ENCODE data around the gene ZNF555.
"Not testable (repeated sequence)": the region's sequence is repeated elsewhere in the genome, so short reads cannot be mapped to it uniquely, and the experiment has no call there.

The ZNF555 gene

GRCh38 chr19:2815923-2816322, 25.4 kb upstream of the ZNF555 start:
- H3K27ac ChIP-seq (ENCODE audit: low read depth, low read length) = no peak overlapping the region
- H3K9me3 ChIP-seq (ENCODE audit: insufficient read depth, low read depth, low read length) = no peaks in the 10 kb centered on the region
- H3K4me1 ChIP-seq (ENCODE audit: insufficient read depth, low read length) = no peaks in the 10 kb centered on the region
- H3K4me3 ChIP-seq (ENCODE audit: low read length) = no peak overlapping the region
- 91% methylated on average over 15 of the region's 15 CpGs for WGBS
- H3K36me3 ChIP-seq (ENCODE audit: insufficient read depth, low read length) = peaks cover 31% of the 10 kb centered on the region
- no peak overlapping the region for H3K9ac ChIP-seq (ENCODE audit: low read depth, low read length)
- no peaks in the 10 kb centered on the region for H3K27me3 ChIP-seq (ENCODE audit: insufficient read depth, low read length)

DNA sequence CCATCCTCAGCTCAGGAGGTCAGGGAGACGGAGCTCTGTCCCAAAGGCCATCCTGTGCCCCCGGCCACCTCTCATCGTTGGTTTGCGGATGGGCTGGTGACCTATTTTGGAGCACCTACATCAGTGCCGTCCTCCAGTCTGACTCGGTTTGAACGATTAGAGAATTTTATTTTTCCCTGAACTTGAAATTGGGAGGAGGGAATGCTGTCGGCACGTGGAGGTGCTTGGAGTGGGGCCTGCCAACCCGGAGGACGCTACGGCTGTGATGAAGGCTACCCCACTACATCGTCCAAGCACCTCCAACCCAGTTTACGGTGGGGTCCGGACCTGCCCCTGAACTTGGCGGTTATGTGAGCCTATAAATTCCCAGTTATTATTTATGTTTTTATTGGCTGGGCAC, 24.6 kb upstream of the ZNF555 start:
- 94% methylated on average over 16 of the region's 16 CpGs for WGBS
- H3K9ac ChIP-seq (ENCODE audit: low read depth, low read length) = no peak overlapping the region

GRCh38 chr19:2817237-2817829, 23.9 kb upstream of the ZNF555 start:
- not testable (repeated sequence) for H3K9me3 ChIP-seq (ENCODE audit: insufficient read depth, low read depth, low read length); H3K4me3 ChIP-seq (ENCODE audit: low read length); H3K9ac ChIP-seq (ENCODE audit: low read depth, low read length); H3K4me1 ChIP-seq (ENCODE audit: insufficient read depth, low read length); H3K27me3 ChIP-seq (ENCODE audit: insufficient read depth, low read length); H3K27ac ChIP-seq (ENCODE audit: low read depth, low read length)
- H3K36me3 ChIP-seq (ENCODE audit: insufficient read depth, low read length) = peaks cover 17% of the 10 kb centered on the region
- WGBS = 89% methylated on average over 22 of the region's 22 CpGs

More for the DNA sequence above, 24.6 kb upstream of the ZNF555 start:
- Histone ChIP-seq H3K27ac (ENCODE audit: low read depth, low read length) (no peak overlapping the region), H3K27me3 (ENCODE audit: insufficient read depth, low read length) (no peaks in the 10 kb centered on the region), H3K4me3 (ENCODE audit: low read length) (no peak overlapping the region), H3K4me1 (ENCODE audit: insufficient read depth, low read length) (no peaks in the 10 kb centered on the region), H3K9me3 (ENCODE audit: insufficient read depth, low read depth, low read length) (no peaks in the 10 kb centered on the region), H3K36me3 (ENCODE audit: insufficient read depth, low read length) (peaks cover 24% of the 10 kb centered on the region)

GRCh38 chr19:2819540-2820111, 21.6 kb upstream of the ZNF555 start, which contains the start of gene ZNF554:
Gene ZNF554, plus strand, starts transcription at chr19:2819868. Its CDS starts 204 bp downstream, at chr19:2820072.
- H3K4me3 ChIP-seq (ENCODE audit: low read length) = peak within 1 kb of the TSS; percentile 85
- H3K36me3 ChIP-seq (ENCODE audit: insufficient read depth, low read length) = peaks cover 2% of the 10 kb centered on the region; the same call in 1 of the 2 replicates
- H3K4me1 ChIP-seq (ENCODE audit: insufficient read depth, low read length) = no peaks in the 10 kb centered on the region
- no peaks in the 10 kb centered on the region for H3K9me3 ChIP-seq (ENCODE audit: insufficient read depth, low read depth, low read length)
- no peaks in the 10 kb centered on the region for H3K27me3 ChIP-seq (ENCODE audit: insufficient read depth, low read length)
- peak within 1 kb of the TSS; percentile 77 for H3K9ac ChIP-seq (ENCODE audit: low read depth, low read length)
- no peak within 1 kb of the TSS for H3K27ac ChIP-seq (ENCODE audit: low read depth, low read length)
- WGBS = under 1% methylated on average over 63 of the region's 64 CpGs

DNA sequence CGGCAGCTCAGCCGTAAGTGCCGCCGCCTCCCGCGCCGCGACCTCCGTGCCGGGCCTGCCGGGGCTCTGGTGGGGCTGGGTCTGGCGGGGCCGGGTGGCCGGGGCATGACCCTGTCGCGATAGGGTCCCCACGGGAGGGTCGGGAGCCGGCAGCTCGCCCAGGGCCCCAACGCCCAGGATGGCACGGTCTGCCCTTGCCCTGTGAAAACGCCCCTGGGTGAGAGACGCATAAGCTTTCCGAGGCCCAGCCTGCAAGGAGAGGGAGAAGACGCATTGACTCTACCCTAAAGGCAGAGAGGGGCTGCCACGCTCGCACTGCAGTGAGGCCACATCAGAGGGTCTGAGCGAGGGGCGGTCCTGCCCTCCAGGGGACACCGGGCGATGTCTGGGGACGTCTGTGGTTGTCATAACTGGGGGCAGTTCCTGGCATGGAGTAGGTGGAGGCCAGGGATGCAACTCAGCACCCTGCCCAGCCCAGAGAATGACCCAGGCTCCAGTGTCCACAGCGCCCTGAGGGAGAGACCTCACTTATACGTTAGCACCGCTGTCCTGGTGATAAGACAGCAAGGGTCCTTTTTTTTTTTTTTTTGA, 21.1 kb upstream of the ZNF555 start:
- Histone ChIP-seq H3K9me3 (ENCODE audit: insufficient read depth, low read depth, low read length) (no peaks in the 10 kb centered on the region), H3K27ac (ENCODE audit: low read depth, low read length) (no peak overlapping the region), H3K4me1 (ENCODE audit: insufficient read depth, low read length) (no peaks in the 10 kb centered on the region), H3K27me3 (ENCODE audit: insufficient read depth, low read length) (no peaks in the 10 kb centered on the region), H3K4me3 (ENCODE audit: low read length) (peak overlapping the region; percentile 85), H3K36me3 (ENCODE audit: insufficient read depth, low read length) (peaks cover 2% of the 10 kb centered on the region; the same call in 1 of the 2 replicates), H3K9ac (ENCODE audit: low read depth, low read length) (peak overlapping the region; percentile 77)
- 6% methylated on average over 36 of the region's 36 CpGs for WGBS

DNA sequence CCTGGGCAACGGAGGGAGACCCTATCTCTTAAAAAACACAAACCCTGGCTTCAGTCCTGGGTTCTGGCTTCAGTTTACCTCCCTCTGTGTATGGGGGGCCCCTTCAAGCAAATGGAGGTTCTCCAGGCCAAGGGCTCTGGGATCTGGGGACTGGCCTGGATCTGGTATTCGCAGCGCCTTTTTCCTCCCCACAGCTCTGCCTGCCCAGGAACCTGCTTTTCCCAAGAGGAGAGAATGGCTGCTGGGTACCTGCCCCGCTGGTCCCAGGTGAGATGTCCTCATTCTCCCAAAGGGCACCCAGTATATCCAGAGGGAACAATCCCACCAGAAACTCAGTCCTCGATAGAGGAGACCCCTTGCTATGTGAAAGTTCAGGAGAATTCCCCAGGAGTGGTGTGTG, 18.4 kb upstream of the ZNF555 start:
- H3K36me3 ChIP-seq (ENCODE audit: insufficient read depth, low read length) = peaks cover 6% of the 10 kb centered on the region; the same call in 1 of the 2 replicates
- WGBS = 95% methylated on average over 5 of the region's 5 CpGs
- no peak overlapping the region for H3K27ac ChIP-seq (ENCODE audit: low read depth, low read length)
- no peaks in the 10 kb centered on the region for H3K27me3 ChIP-seq (ENCODE audit: insufficient read depth, low read length)
- H3K9me3 ChIP-seq (ENCODE audit: insufficient read depth, low read depth, low read length) = peaks cover 5% of the 10 kb centered on the region
- H3K4me1 ChIP-seq (ENCODE audit: insufficient read depth, low read length) = no peaks in the 10 kb centered on the region
- no peak overlapping the region for H3K9ac ChIP-seq (ENCODE audit: low read depth, low read length)
- H3K4me3 ChIP-seq (ENCODE audit: low read length) = no peak overlapping the region

DNA sequence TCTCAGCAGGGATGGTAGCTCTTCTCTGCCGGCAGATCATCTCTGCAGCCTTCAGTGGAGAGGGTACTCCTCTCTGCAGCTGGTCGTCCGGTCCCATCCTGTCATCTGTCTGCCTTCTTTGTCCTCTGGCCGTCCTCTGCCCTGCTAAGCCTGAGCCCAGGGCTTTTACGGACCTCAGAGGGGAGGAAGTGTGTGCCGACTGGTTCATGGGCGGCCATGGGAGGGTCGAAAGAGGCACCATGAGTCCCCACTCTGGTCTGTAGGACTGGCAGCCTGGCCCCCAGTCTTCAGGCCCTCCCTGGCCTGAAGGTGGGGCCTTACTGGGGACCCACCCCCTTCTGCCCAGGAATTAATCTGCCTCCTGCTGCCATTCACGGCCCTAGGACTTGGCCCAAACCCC, 17.6 kb upstream of the ZNF555 start:
- Histone ChIP-seq H3K36me3 (ENCODE audit: insufficient read depth, low read length) (peaks cover 11% of the 10 kb centered on the region; the same call in 1 of the 2 replicates), H3K9ac (ENCODE audit: low read depth, low read length) (no peak overlapping the region), H3K4me3 (ENCODE audit: low read length) (no peak overlapping the region), H3K27me3 (ENCODE audit: insufficient read depth, low read length) (no peaks in the 10 kb centered on the region), H3K9me3 (ENCODE audit: insufficient read depth, low read depth, low read length) (peaks cover 11% of the 10 kb centered on the region), H3K27ac (ENCODE audit: low read depth, low read length) (no peak overlapping the region), H3K4me1 (ENCODE audit: insufficient read depth, low read length) (no peaks in the 10 kb centered on the region)
- 86% methylated on average over 9 of the region's 9 CpGs for WGBS

DNA sequence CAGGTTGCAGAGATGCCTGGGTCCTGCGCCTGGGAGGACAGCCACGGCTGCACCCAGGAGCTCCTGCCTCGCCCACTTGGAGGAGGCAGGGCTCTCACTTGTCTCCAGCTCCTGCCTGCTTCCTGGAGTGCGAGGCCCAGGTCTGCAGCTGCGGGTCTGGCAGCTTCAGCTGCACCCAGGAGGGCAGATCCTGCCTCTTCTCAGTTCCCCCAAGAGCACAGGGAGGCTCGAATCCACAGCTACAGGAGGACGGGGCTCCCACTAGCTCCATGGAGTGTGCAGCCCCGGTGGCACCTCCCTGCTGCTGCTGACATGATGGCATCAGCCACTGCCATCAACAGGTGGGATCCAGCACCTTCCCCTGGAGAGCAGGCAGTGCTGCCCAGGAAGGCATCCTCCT, 17.1 kb upstream of the ZNF555 start:
- H3K27ac ChIP-seq (ENCODE audit: low read depth, low read length) = no peak overlapping the region
- no peak overlapping the region for H3K4me3 ChIP-seq (ENCODE audit: low read length)
- 79% methylated on average over 8 of the region's 8 CpGs for WGBS
- peaks cover 14% of the 10 kb centered on the region for H3K9me3 ChIP-seq (ENCODE audit: insufficient read depth, low read depth, low read length)
- no peaks in the 10 kb centered on the region for H3K27me3 ChIP-seq (ENCODE audit: insufficient read depth, low read length)
- no peaks in the 10 kb centered on the region for H3K4me1 ChIP-seq (ENCODE audit: insufficient read depth, low read length)
- H3K9ac ChIP-seq (ENCODE audit: low read depth, low read length) = no peak overlapping the region
- H3K36me3 ChIP-seq (ENCODE audit: insufficient read depth, low read length) = peaks cover 11% of the 10 kb centered on the region; the same call in 1 of the 2 replicates

- no peak overlapping the region for H3K27ac ChIP-seq (ENCODE audit: low read depth, low read length)
- H3K4me1 ChIP-seq (ENCODE audit: insufficient read depth, low read length) = no peaks in the 10 kb centered on the region
- WGBS = 95% methylated on average over 2 of the region's 2 CpGs
- H3K27me3 ChIP-seq (ENCODE audit: insufficient read depth, low read length) = no peaks in the 10 kb centered on the region
- peaks cover 26% of the 10 kb centered on the region for H3K9me3 ChIP-seq (ENCODE audit: insufficient read depth, low read depth, low read length)
- H3K4me3 ChIP-seq (ENCODE audit: low read length) = no peak overlapping the region
- peaks cover 11% of the 10 kb centered on the region; the same call in 1 of the 2 replicates for H3K36me3 ChIP-seq (ENCODE audit: insufficient read depth, low read length)
- H3K9ac ChIP-seq (ENCODE audit: low read depth, low read length) = no peak overlapping the region
These were observed 14.3 kb upstream of the ZNF555 start for GRCh38 chr19:2827022-2827421.

DNA sequence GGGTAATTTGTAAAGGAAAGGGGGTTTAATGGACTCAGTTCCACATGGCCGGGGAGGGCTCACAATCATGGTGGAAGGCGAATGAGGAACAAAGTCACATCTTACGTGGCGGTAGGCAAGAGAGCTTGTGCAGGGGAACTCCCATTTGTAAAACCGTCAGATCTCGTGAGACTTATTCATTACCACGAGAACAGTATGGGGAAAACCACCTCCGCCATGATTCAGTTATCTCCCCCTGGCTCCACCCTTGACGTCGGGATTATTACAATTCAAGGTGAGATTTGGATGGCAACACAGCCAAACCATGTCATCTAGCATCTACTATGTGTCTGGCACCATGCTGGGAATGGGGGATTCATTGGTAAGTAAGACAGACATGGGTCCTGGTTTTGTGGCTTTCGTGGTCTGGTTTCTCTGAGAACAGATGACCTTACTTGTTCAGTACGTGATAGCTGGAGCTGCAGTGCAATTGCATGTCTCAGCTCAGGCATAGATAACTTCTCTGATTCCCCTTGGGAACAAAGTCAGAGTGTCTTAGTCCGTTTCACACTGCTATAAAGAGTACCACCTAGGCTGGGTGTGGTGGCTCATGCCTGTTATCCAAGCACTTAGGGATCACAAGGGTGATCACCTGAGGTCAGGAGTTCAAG, 13.3 kb upstream of the ZNF555 start:
- Histone ChIP-seq H3K27ac (ENCODE audit: low read depth, low read length) (no peak overlapping the region), H3K36me3 (ENCODE audit: insufficient read depth, low read length) (peaks cover 19% of the 10 kb centered on the region), H3K4me3 (ENCODE audit: low read length) (no peak overlapping the region), H3K9me3 (ENCODE audit: insufficient read depth, low read depth, low read length) (peaks cover 35% of the 10 kb centered on the region), H3K9ac (ENCODE audit: low read depth, low read length) (no peak overlapping the region), H3K4me1 (ENCODE audit: insufficient read depth, low read length) (no peaks in the 10 kb centered on the region), H3K27me3 (ENCODE audit: insufficient read depth, low read length) (no peaks in the 10 kb centered on the region)
- WGBS = 94% methylated on average over 13 of the region's 13 CpGs

DNA sequence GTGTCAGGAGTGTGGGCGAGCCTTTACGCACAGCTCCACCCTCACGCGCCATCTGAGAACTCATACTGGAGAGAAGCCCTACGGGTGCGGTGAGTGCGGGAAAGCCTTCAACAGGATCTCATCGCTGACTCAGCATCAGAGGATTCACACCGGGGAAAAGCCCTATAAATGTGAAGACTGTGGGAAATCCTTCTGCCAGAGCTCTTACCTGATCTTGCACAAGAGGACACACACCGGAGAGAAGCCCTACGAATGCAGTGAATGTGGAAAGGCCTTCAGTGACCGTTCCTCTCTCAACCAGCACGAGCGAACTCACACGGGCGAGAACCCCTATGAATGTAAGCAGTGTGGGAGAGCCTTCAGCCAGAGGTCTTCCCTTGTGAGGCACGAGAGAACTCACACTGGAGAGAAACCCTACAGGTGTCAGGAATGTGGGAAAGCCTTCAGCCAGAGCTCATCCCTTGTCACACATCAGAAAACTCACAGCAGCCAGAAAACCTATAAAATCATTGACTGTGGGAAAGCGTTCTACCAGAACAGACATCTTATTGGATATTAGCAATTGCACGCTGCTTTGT, 6.9 kb upstream of the ZNF555 start:
- no peak overlapping the region for H3K4me3 ChIP-seq (ENCODE audit: low read length)
- H3K36me3 ChIP-seq (ENCODE audit: insufficient read depth, low read length) = peaks cover 29% of the 10 kb centered on the region
- H3K27me3 ChIP-seq (ENCODE audit: insufficient read depth, low read length) = no peaks in the 10 kb centered on the region
- H3K9me3 ChIP-seq (ENCODE audit: insufficient read depth, low read depth, low read length) = peaks cover 63% of the 10 kb centered on the region
- no peaks in the 10 kb centered on the region for H3K4me1 ChIP-seq (ENCODE audit: insufficient read depth, low read length)
- H3K27ac ChIP-seq (ENCODE audit: low read depth, low read length) = no peak overlapping the region
- 95% methylated on average over 19 of the region's 19 CpGs for WGBS
- no peak overlapping the region for H3K9ac ChIP-seq (ENCODE audit: low read depth, low read length)

Data from HUES64 (cell line).